GM21737 (cell line): ENCODE data around the gene RNF32.
"Not testable (repeated sequence)": the region's sequence is repeated elsewhere in the genome, so short reads cannot be mapped to it uniquely, and the experiment has no call there.

Experiments
- ATAC-seq: cut with Tn5 transposase; IDR thresholded peaks from one replicate; pipeline ENCODE4 v1.9.1; 2021; ENCODE audit warnings: mild to moderate bottlenecking, moderate library complexity; ENCODE audit not compliant: unreplicated experiment

Gene RNF32

GRCh38 chr7:156639426-156640256 is 933 bp upstream of the RNF32 start:
- peak; percentile 5 for ATAC-seq

- peak; percentile 46 for ATAC-seq
Measured at GRCh38 chr7:156640949-156641485, 443 bp downstream of the RNF32 start.

GRCh38 chr7:156642306-156643045 is 1.9 kb downstream of the RNF32 start:
- ATAC-seq, result no peak

GRCh38 chr7:156647330-156647729 is 6.8 kb downstream of the RNF32 start:
- not testable (repeated sequence) for ATAC-seq

- ATAC-seq, result no peak
Measured at GRCh38 chr7:156650042-156650441, 9.5 kb downstream of the RNF32 start.

GRCh38 chr7:156651474-156651873 is 10.9 kb downstream of the RNF32 start:
- no peak for ATAC-seq

GRCh38 chr7:156652886-156653568 is 12.5 kb downstream of the RNF32 start:
- no peak for ATAC-seq

- ATAC-seq, result no peak
Measured at GRCh38 chr7:156654511-156655234, 14.1 kb downstream of the RNF32 start.

- ATAC-seq, result no peak
Measured at GRCh38 chr7:156655251-156655650, 14.7 kb downstream of the RNF32 start.

- ATAC-seq, result no peak
Measured at GRCh38 chr7:156655983-156656382, 15.4 kb downstream of the RNF32 start.

GRCh38 chr7:156656598-156656997 is 16.0 kb downstream of the RNF32 start:
- no peak for ATAC-seq

- no peak for ATAC-seq
Measured at GRCh38 chr7:156657681-156658080, 17.1 kb downstream of the RNF32 start.

GRCh38 chr7:156659203-156659602 is 18.6 kb downstream of the RNF32 start:
- ATAC-seq, result no peak

- no peak for ATAC-seq
Measured at GRCh38 chr7:156659961-156660360, 19.4 kb downstream of the RNF32 start.

GRCh38 chr7:156661637-156662036 is 21.1 kb downstream of the RNF32 start:
- no peak for ATAC-seq

GRCh38 chr7:156662277-156662676 is 21.7 kb downstream of the RNF32 start:
- ATAC-seq, result no peak

GRCh38 chr7:156665101-156665500 is 24.5 kb downstream of the RNF32 start:
- no peak for ATAC-seq

- ATAC-seq, result no peak
Measured at GRCh38 chr7:156666368-156667109, 26.0 kb downstream of the RNF32 start.

- no peak for ATAC-seq
Measured at GRCh38 chr7:156667110-156667426, 26.5 kb downstream of the RNF32 start.

- ATAC-seq, result no peak
Measured at GRCh38 chr7:156668130-156668741, 27.7 kb downstream of the RNF32 start.
